Neural cell (in vitro differentiated cells): ENCODE measurements around the gene MRPS31.

Experiments
- EP300 ChIP-seq: fragments of 450-650 bp; conservative IDR thresholded peaks from 2 replicates; pipeline ENCODE4 v1.6.1; 2014; ENCODE audit warnings: antibody characterized with exemption, mild to moderate bottlenecking, moderate library complexity; ENCODE audit not compliant: poor library complexity, severe bottlenecking
- EZH2 ChIP-seq: fragments of 200-600, 300-800 bp; shearing (Covaris generic), sonication (generic); IDR thresholded peaks from 2 replicates; pipeline ENCODE4 v1.6.1; 2014; ENCODE audit warnings: antibody characterized with exemption, low read length, borderline replicate concordance, mild to moderate bottlenecking; ENCODE audit not compliant: insufficient read depth, poor library complexity, severe bottlenecking
- MXI1 ChIP-seq: fragments of 450-650 bp; conservative IDR thresholded peaks from 2 replicates; pipeline ENCODE4 v1.6.1; 2014; ENCODE audit warnings: antibody characterized with exemption, mild to moderate bottlenecking; ENCODE audit not compliant: poor library complexity, severe bottlenecking
- POLR2AphosphoS5 ChIP-seq: IDR thresholded peaks from 2 replicates; pipeline ENCODE4 v1.6.1; 2012
- RAD21 ChIP-seq: fragments of 450-650 bp; conservative IDR thresholded peaks from 2 replicates; pipeline ENCODE4 v1.6.1; 2014; ENCODE audit warnings: antibody characterized with exemption, mild to moderate bottlenecking, moderate library complexity
- SMC3 ChIP-seq: fragments of 450-650 bp; conservative IDR thresholded peaks from 2 replicates; pipeline ENCODE4 v1.6.1; 2014; ENCODE audit warnings: antibody characterized with exemption, mild to moderate bottlenecking, moderate library complexity; ENCODE audit not compliant: poor library complexity
- TAF1 ChIP-seq: IDR thresholded peaks from 2 replicates; pipeline ENCODE4 v1.6.1; 2012; ENCODE audit warnings: low read depth
- TF ChIP-seq, protein P1 (sequence below): fragments of 450-650 bp; IDR thresholded peaks from 2 replicates; pipeline ENCODE4 v1.5.1; 2014; ENCODE audit warnings: antibody characterized with exemption, mild to moderate bottlenecking, moderate library complexity; ENCODE audit not compliant: poor library complexity, severe bottlenecking
- TF ChIP-seq, protein P2 (sequence below): IDR thresholded peaks from 2 replicates; pipeline ENCODE4 v1.6.1; 2012; ENCODE audit warnings: borderline replicate concordance

DNA sequence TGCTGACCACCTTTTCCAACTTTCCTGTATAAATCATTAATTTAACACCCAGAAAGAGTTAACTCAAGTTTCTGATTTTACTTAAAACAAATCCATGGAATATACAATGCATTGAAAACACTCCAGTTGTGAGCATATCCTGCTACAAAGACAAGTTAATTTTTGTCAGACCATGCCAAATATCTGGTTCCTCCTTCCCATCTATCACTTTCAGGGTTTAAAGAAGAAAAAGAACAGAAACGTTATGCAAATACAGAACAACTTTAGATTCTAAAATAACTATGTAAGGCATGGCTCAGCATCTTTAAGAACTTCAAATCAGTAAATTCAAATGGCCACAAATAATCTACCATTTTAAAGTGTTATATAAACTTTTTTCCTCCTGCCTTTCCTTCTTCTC is 14.9 kb downstream of the MRPS31 start:
- TF ChIP-seq EP300 (no peak), POLR2AphosphoS5 (no peak), EZH2 (no peak), TAF1 (no peak), SMC3 (no peak), RAD21 (no peak), MXI1 (no peak)
- TF ChIP-seq, protein P1, sequence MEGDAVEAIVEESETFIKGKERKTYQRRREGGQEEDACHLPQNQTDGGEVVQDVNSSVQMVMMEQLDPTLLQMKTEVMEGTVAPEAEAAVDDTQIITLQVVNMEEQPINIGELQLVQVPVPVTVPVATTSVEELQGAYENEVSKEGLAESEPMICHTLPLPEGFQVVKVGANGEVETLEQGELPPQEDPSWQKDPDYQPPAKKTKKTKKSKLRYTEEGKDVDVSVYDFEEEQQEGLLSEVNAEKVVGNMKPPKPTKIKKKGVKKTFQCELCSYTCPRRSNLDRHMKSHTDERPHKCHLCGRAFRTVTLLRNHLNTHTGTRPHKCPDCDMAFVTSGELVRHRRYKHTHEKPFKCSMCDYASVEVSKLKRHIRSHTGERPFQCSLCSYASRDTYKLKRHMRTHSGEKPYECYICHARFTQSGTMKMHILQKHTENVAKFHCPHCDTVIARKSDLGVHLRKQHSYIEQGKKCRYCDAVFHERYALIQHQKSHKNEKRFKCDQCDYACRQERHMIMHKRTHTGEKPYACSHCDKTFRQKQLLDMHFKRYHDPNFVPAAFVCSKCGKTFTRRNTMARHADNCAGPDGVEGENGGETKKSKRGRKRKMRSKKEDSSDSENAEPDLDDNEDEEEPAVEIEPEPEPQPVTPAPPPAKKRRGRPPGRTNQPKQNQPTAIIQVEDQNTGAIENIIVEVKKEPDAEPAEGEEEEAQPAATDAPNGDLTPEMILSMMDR: no peak
- TF ChIP-seq, protein P2, sequence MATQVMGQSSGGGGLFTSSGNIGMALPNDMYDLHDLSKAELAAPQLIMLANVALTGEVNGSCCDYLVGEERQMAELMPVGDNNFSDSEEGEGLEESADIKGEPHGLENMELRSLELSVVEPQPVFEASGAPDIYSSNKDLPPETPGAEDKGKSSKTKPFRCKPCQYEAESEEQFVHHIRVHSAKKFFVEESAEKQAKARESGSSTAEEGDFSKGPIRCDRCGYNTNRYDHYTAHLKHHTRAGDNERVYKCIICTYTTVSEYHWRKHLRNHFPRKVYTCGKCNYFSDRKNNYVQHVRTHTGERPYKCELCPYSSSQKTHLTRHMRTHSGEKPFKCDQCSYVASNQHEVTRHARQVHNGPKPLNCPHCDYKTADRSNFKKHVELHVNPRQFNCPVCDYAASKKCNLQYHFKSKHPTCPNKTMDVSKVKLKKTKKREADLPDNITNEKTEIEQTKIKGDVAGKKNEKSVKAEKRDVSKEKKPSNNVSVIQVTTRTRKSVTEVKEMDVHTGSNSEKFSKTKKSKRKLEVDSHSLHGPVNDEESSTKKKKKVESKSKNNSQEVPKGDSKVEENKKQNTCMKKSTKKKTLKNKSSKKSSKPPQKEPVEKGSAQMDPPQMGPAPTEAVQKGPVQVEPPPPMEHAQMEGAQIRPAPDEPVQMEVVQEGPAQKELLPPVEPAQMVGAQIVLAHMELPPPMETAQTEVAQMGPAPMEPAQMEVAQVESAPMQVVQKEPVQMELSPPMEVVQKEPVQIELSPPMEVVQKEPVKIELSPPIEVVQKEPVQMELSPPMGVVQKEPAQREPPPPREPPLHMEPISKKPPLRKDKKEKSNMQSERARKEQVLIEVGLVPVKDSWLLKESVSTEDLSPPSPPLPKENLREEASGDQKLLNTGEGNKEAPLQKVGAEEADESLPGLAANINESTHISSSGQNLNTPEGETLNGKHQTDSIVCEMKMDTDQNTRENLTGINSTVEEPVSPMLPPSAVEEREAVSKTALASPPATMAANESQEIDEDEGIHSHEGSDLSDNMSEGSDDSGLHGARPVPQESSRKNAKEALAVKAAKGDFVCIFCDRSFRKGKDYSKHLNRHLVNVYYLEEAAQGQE: no peak
